Measurements from ENCODE around the gene CFAP161. TPM values are rescaled to one million over a fixed set of nuclear protein-coding genes. Genes with fewer than 3 reads are reported as not detected.

Gene CFAP161
- total RNA-seq, 4 donors from 2014 or later = not detected

- no peak overlapping the region for H3K27ac ChIP-seq
- no peaks in the 10 kb centered on the region for H3K9me3 ChIP-seq
- TF ChIP-seq POLR2A (IDR thresholded peaks at IDR 0.05) = no peak
- TF ChIP-seq POLR2AphosphoS5 (IDR thresholded peaks at IDR 0.05) = no peak
- TF ChIP-seq EP300 (IDR thresholded peaks at IDR 0.05; ENCODE audit: low read depth) = no peak
- H3K36me3 ChIP-seq = no peaks in the 10 kb centered on the region
- no peak overlapping the region for H3K4me3 ChIP-seq
- intact Hi-C loops (cut with DNase I; ENCODE audit: low total_unique reads) = no loop called here
- DNase-seq = no peak
- peaks cover 8% of the 10 kb centered on the region for H3K27me3 ChIP-seq
- peaks cover 0 to 10% (median 5%) of the 10 kb centered on the region in 4 donors for H3K4me1 ChIP-seq
- in situ Hi-C loops (cut with MboI; ENCODE audit: low pct_ligation_motif_present in 1 of 4, low pct_unique_long_range_greater_than_20kb in 1 of 4, low sequenced_read_pairs in 3 of 4) = no loop called here
- WGBS, 2 donors (ENCODE audit: low coverage in 1 of 2) = 64% methylated on average over 3 of the region's 3 CpGs; no CpG with 5 or more reads in 1 of the 2 donors
These were observed 36.4 kb downstream of the CFAP161 start for GRCh38 chr15:81170511-81170910.

- intact Hi-C loops (cut with DNase I; ENCODE audit: low total_unique reads) (no loop called here), in situ Hi-C loops (cut with MboI; ENCODE audit: low pct_ligation_motif_present in 1 of 4, low pct_unique_long_range_greater_than_20kb in 1 of 4, low sequenced_read_pairs in 3 of 4) (no loop called here)
- H3K9me3 ChIP-seq = no peaks in the 10 kb centered on the region
- no peak overlapping the region for H3K4me3 ChIP-seq
- peaks cover 8% of the 10 kb centered on the region for H3K27me3 ChIP-seq
- no peak for DNase-seq
- no peaks in the 10 kb centered on the region for H3K36me3 ChIP-seq
- H3K27ac ChIP-seq = no peak overlapping the region
- H3K4me1 ChIP-seq = peaks cover 0 to 10% (median 5%) of the 10 kb centered on the region in 4 donors
- TF ChIP-seq POLR2A (IDR thresholded peaks at IDR 0.05) (no peak), POLR2AphosphoS5 (IDR thresholded peaks at IDR 0.05) (no peak), CTCF (IDR thresholded peaks at IDR 0.05) (no peak), EP300 (IDR thresholded peaks at IDR 0.05; ENCODE audit: low read depth) (no peak)
These were observed 37.2 kb downstream of the CFAP161 start for GRCh38 chr15:81171286-81171685.

- Histone ChIP-seq H3K4me1 (no peaks in the 10 kb centered on the region), H3K27ac (no peak overlapping the region), H3K9me3 (no peaks in the 10 kb centered on the region), H3K36me3 (no peaks in the 10 kb centered on the region), H3K27me3 (peaks cover 8% of the 10 kb centered on the region), H3K4me3 (no peak overlapping the region)
- DNase-seq = no peak
- WGBS, 2 donors (ENCODE audit: low coverage in 1 of 2) = 45 to 50% methylated on average over 1 to 2 of the region's 2 CpGs
- no peak for TF ChIP-seq POLR2A (IDR thresholded peaks at IDR 0.05)
- no peak for TF ChIP-seq EP300 (IDR thresholded peaks at IDR 0.05; ENCODE audit: low read depth)
- TF ChIP-seq CTCF (IDR thresholded peaks at IDR 0.05) = no peak
- no peak for TF ChIP-seq POLR2AphosphoS5 (IDR thresholded peaks at IDR 0.05)
- intact Hi-C loops (cut with DNase I; ENCODE audit: low total_unique reads) (no loop called here), in situ Hi-C loops (cut with MboI; ENCODE audit: low pct_ligation_motif_present in 1 of 4, low pct_unique_long_range_greater_than_20kb in 1 of 4, low sequenced_read_pairs in 3 of 4) (no loop called here)
These were observed 40.2 kb downstream of the CFAP161 start for GRCh38 chr15:81174125-81174791.

GRCh38 chr15:81174792-81175327 is 40.8 kb downstream of the CFAP161 start:
- TF ChIP-seq POLR2AphosphoS5 (IDR thresholded peaks at IDR 0.05) = no peak
- TF ChIP-seq POLR2A (IDR thresholded peaks at IDR 0.05) = no peak
- TF ChIP-seq EP300 (IDR thresholded peaks at IDR 0.05; ENCODE audit: low read depth) = no peak
- TF ChIP-seq CTCF (IDR thresholded peaks at IDR 0.05) = no peak
- 83 to 93% methylated on average over 1 of the region's 1 CpG for WGBS, 2 donors (ENCODE audit: low coverage in 1 of 2)

More at GRCh38 chr15:81174792-81175327, 40.8 kb downstream of the CFAP161 start:
- Histone ChIP-seq H3K9me3 (no peaks in the 10 kb centered on the region), H3K4me1 (no peaks in the 10 kb centered on the region), H3K36me3 (no peaks in the 10 kb centered on the region), H3K27me3 (peaks cover 8% of the 10 kb centered on the region), H3K27ac (no peak overlapping the region), H3K4me3 (no peak overlapping the region)
- intact Hi-C loops (cut with DNase I; ENCODE audit: low total_unique reads) (no loop called here), in situ Hi-C loops (cut with MboI; ENCODE audit: low pct_ligation_motif_present in 1 of 4, low pct_unique_long_range_greater_than_20kb in 1 of 4, low sequenced_read_pairs in 3 of 4) (no loop called here)
- no peak for DNase-seq
